SJSA1 (cell line): Measurements from ENCODE around the gene PLCH1. TPM values are rescaled to one million over a fixed set of nuclear protein-coding genes. Genes with fewer than 3 reads are reported as not detected.

Experiments used
- DNase-seq, 2 experiments: peaks; one replicate each; pipeline ENCODE4 v3.0.0-alpha.2; 2015 to 2020; ENCODE audit warnings: low spot score in 2 of 2, low read depth in 1 of 2
- H3K27ac ChIP-seq: fragments of 250-450 bp; sonication (Bioruptor Pico); 2 replicates; pipeline ENCODE4 v1.5.1; 2020; ENCODE audit warnings: mild to moderate bottlenecking, moderate library complexity
- H3K27me3 ChIP-seq: fragments of 250-450 bp; sonication (Bioruptor Pico); replicated peaks from 2 replicates; pipeline ENCODE4 v1.5.1; 2020; ENCODE audit warnings: mild to moderate bottlenecking, moderate library complexity
- H3K36me3 ChIP-seq: fragments of 250-450 bp; sonication (Bioruptor Pico); 2 replicates; pipeline ENCODE4 v1.5.1; 2020; ENCODE audit warnings: mild to moderate bottlenecking
- H3K4me1 ChIP-seq: fragments of 250-450 bp; sonication (Bioruptor Pico); replicated peaks from 2 replicates; pipeline ENCODE4 v1.6.1; 2021; ENCODE audit warnings: mild to moderate bottlenecking
- H3K4me3 ChIP-seq: fragments of 250-450 bp; sonication (Bioruptor Pico); 2 replicates; pipeline ENCODE4 v1.5.1; 2020; ENCODE audit warnings: mild to moderate bottlenecking
- H3K9me3 ChIP-seq: fragments of 250-450 bp; sonication (Bioruptor Pico); replicated peaks from 2 replicates; pipeline ENCODE4 v1.5.1; 2020; ENCODE audit warnings: mild to moderate bottlenecking
- total RNA-seq: library from RNA; depleted of rRNA; stranded (reverse); fragments of >200 nt; shearing (Covaris generic); gene quantifications from 2 replicates; pipeline ENCODE4 v1.2.3, GENCODE V29; 2014; rRNA removed

PLCH1 gene
- total RNA-seq, result 0.13 and 0.28 TPM in 2 replicates

DNA sequence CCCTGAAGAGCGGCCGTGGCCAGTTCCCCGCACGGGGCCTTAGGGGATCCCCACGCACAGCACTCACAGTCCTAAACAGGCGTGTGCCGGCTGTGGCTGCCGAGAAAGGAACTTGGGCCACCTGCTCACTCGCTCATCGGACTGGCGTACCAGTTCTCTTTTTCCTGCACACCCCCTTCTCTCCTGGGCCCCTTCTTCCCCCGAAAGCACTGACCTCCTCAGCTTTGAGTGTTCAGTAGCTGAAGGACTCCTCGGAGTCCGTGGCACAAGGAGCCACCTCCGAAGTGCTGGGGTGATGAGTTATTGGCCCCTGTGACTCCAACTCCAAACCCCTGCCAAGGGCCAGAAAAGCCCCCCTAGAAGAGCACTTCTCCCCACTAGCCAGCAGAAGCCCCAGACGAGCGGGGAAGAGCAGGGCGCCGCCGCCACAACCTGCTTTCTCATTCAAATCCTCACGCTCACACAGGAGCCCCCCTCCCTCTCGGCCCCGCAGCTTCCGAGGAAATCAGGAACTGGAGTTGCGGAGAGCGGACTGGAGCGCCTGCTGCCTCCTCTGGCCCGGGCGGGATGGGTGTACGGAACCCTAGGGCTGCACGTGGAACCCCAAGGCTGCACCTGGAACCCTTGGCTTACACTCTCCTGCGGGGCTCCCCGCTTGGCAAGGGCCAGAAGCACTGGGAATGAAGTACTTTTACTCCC is at the start of gene PLCH1:
Gene PLCH1 (minus strand): TSS at position 446 of the 699 bp plus-strand sequence. CDS start 40,847 bp downstream, outside the sequence.
- Histone ChIP-seq H3K27ac (no peak within 1 kb of the TSS), H3K36me3 (no peaks in the 10 kb centered on the region), H3K27me3 (no peaks in the 10 kb centered on the region; the same call in 1 of the 2 replicates), H3K4me3 (peak within 1 kb of the TSS; percentile 46), H3K4me1 (peaks cover 25% of the 10 kb centered on the region), H3K9me3 (no peaks in the 10 kb centered on the region)
- peak; percentile 24 to 48 for DNase-seq

DNA sequence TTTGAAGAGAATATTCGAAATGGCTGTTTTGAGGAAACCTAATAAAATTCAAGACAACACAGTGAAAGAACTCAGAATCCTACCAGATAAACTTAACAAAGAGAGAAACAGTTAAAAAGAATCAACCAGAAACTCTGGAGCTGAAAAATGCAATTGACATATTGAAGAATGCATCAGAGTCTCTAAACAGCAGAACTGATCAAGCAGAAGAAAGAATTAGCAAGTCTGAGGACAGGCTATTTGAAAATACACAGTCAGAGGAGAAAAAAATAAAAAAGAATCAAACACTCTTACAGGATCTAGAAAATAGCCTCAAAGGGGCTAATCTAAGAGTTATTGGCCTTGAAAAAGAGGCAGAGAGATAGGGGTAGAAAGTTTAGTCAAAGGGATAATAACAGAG is 47.7 kb upstream of the PLCH1 start:
- Histone ChIP-seq H3K36me3 (no peaks in the 10 kb centered on the region), H3K9me3 (no peaks in the 10 kb centered on the region), H3K27me3 (no peaks in the 10 kb centered on the region), H3K4me1 (no peaks in the 10 kb centered on the region), H3K27ac (no peak overlapping the region), H3K4me3 (no peak overlapping the region)
- no peak for DNase-seq

DNA sequence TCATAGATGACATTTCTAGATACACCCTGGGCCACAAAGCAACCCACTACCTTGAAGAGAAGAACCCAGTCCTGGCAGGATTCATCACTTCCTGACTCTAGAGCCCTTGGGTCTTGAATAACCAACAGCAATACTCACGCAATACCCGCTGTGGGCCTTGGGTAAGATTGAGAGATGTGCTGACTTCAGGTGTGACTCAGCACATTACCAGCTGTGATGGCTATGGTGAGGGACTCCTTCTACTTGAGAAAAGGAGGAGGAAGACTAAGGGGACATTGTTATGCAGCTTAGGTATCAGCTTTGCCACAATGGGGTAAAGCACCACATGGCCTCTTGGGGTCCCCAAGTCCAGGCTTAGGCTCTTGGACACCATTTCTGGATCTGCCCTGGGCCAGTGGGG is 46.3 kb upstream of the PLCH1 start:
- Histone ChIP-seq H3K4me3 (no peak overlapping the region), H3K4me1 (no peaks in the 10 kb centered on the region), H3K36me3 (no peaks in the 10 kb centered on the region), H3K27me3 (no peaks in the 10 kb centered on the region), H3K9me3 (no peaks in the 10 kb centered on the region), H3K27ac (no peak overlapping the region)
- no peak for DNase-seq

DNA sequence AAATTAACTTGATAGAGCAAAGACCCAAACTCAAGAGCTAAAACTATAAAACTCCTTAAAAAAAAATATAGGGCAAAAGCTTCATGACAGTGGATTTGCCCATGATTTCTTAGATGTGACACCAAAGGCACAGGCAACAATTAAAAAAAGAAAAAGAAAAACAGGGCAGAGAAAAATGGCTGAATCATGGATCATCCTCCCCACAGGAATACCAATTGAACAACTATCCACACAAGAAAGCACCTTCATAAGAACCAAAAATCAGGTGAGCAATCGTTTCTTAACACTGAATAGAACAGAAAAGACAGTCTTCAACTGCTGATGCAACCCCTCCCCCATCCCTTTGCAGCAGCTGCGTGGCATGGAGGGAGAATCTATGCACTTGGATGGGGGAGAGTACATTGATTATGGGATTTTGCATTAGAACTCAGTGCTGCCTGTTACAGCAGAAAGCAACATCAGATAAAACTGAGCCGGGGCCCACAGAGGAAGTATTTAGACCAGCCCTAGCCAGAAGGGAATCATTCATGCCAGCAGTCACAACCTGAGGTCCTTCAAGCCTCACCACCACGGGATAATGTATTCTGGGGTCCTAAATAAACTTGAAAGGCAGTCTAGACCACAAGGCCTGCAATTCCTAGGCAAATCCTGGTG is 45.5 kb upstream of the PLCH1 start:
- no peaks in the 10 kb centered on the region for H3K36me3 ChIP-seq
- H3K27me3 ChIP-seq, result no peaks in the 10 kb centered on the region
- no peak for DNase-seq
- no peak overlapping the region for H3K4me3 ChIP-seq
- no peaks in the 10 kb centered on the region for H3K9me3 ChIP-seq
- no peaks in the 10 kb centered on the region for H3K4me1 ChIP-seq
- no peak overlapping the region for H3K27ac ChIP-seq

DNA sequence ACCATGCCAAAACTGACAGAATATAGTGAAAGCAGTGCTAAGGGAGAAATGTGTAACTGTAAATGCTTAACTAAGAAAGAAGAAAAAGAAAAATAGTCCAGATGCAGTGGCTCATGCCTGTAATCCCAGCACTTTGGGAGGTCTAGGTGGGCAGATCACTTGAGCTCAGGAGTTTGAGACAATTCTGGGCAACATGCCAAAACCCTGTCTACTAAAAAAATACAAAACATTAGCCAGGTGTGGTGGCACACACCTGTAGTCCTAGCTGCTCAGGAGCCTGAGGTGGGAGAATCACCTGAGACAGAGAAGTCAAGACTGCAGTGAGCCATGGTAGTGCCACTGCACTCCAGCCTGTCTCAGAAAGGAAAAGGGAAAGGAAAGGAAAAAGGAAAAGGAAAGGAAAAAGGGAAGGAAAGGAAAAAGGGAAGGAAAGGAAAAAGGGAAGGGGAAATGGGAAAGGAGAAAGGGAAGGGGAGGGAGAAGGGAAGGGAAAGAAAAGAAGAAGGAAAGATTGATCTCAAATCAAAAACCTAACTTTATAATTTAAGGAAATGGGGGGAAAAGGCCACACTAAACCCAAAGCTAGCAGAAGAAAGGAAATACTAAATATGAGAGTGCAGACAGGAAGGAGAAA is 40.9 kb upstream of the PLCH1 start:
- Histone ChIP-seq H3K4me1 (no peaks in the 10 kb centered on the region), H3K27me3 (no peaks in the 10 kb centered on the region), H3K4me3 (no peak overlapping the region), H3K27ac (no peak overlapping the region), H3K36me3 (no peaks in the 10 kb centered on the region), H3K9me3 (peaks cover 4% of the 10 kb centered on the region; the same call in 1 of the 2 replicates)
- DNase-seq, result no peak

DNA sequence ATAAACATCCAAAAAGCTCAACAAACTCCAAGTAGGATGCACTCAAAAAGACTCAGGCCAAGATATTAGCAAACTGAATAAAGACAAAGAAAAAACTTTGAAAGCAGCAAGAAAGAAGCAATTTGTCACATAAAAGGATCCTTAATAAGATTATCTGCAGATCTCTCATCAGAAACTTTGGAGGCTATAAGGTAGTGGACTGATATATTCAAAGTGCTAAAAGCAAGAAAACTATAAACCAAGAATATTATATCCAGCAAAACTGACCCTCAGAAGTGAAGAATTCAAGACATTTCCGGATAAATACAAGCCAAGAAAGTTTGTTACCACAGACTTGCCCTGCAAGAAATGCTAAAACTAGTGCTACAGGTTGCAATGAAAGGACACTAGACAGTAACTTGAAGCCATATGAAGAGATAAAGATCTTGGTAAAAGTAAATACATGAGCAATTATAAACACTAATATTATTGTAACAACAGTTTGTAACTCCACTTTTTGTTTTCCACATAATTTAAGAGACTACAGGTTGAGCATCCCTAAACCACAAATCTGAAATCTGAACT is 37.6 kb upstream of the PLCH1 start:
- Histone ChIP-seq H3K27me3 (no peaks in the 10 kb centered on the region), H3K4me1 (peaks cover 5% of the 10 kb centered on the region; the same call in 1 of the 2 replicates), H3K27ac (no peak overlapping the region), H3K9me3 (peaks cover 4% of the 10 kb centered on the region; the same call in 1 of the 2 replicates), H3K36me3 (no peaks in the 10 kb centered on the region), H3K4me3 (no peak overlapping the region)
- DNase-seq, result no peak

GRCh38 chr3:155780291-155780690 is 35.4 kb upstream of the PLCH1 start:
- Histone ChIP-seq H3K27ac (no peak overlapping the region), H3K4me3 (no peak overlapping the region), H3K36me3 (no peaks in the 10 kb centered on the region), H3K27me3 (no peaks in the 10 kb centered on the region), H3K9me3 (peaks cover 4% of the 10 kb centered on the region; the same call in 1 of the 2 replicates), H3K4me1 (peaks cover 5% of the 10 kb centered on the region; the same call in 1 of the 2 replicates)
- DNase-seq, result no peak

GRCh38 chr3:155778462-155778861 is 33.6 kb upstream of the PLCH1 start:
- Histone ChIP-seq H3K9me3 (peaks cover 4% of the 10 kb centered on the region; the same call in 1 of the 2 replicates), H3K4me3 (no peak overlapping the region), H3K4me1 (peaks cover 5% of the 10 kb centered on the region; the same call in 1 of the 2 replicates), H3K27me3 (no peaks in the 10 kb centered on the region), H3K27ac (no peak overlapping the region), H3K36me3 (no peaks in the 10 kb centered on the region)
- DNase-seq, result peak in 1 of 2 experiments; percentile 4

- no peak overlapping the region for H3K4me3 ChIP-seq
- no peaks in the 10 kb centered on the region for H3K9me3 ChIP-seq
- DNase-seq, result no peak
These were observed 27.9 kb upstream of the PLCH1 start for GRCh38 chr3:155772801-155773200.

DNA sequence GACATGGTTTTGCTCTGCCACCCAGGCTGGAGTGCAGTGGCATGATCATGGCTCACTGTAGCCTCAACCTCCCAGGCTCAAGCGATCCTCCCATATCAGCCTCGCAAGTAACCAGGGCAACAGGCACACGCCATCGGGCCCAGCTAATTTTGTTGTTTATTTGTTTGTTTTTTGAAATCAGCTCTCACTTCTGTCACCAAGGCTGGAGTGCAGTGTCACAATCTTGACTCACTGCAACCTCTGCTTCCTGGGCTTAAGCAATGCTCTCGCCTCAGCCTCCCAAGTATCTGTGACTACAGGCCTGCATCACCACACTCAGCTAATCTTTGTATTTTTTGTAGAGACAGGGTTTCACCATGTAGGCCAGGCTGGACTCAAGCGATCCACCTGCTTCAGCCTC is 26.3 kb upstream of the PLCH1 start:
- Histone ChIP-seq H3K36me3 (no peaks in the 10 kb centered on the region), H3K27me3 (no peaks in the 10 kb centered on the region)
- DNase-seq, result no peak

More at GRCh38 chr3:155772801-155773200, 27.9 kb upstream of the PLCH1 start:
- Histone ChIP-seq H3K4me1 (no peaks in the 10 kb centered on the region), H3K36me3 (no peaks in the 10 kb centered on the region), H3K27me3 (no peaks in the 10 kb centered on the region), H3K27ac (no peak overlapping the region)

DNA sequence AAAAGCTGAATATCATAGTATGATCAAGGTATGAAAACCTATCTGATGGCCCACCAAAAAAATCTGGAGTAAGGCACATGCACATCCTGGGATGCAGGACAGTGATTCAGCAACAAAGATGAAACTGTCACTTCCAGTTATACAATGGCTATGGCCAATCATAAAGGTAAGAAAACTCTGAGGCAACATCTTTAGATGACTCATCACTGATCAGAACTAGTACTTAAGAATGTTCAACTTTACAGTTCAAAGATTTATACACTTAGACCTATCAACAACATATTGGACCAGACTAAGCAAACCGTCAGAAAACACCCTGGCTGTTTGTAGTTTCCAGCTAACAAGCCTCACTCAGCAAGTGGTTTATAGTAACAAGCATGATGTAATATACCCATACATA is 21.3 kb upstream of the PLCH1 start:
- H3K27me3 ChIP-seq, result no peaks in the 10 kb centered on the region
- DNase-seq, result no peak
- no peaks in the 10 kb centered on the region for H3K4me1 ChIP-seq
- no peaks in the 10 kb centered on the region for H3K9me3 ChIP-seq
- no peaks in the 10 kb centered on the region for H3K36me3 ChIP-seq
- no peak overlapping the region for H3K4me3 ChIP-seq
- no peak overlapping the region for H3K27ac ChIP-seq

More for the DNA sequence above, 26.3 kb upstream of the PLCH1 start:
- Histone ChIP-seq H3K4me1 (no peaks in the 10 kb centered on the region), H3K9me3 (no peaks in the 10 kb centered on the region), H3K4me3 (no peak overlapping the region), H3K27ac (no peak overlapping the region)

DNA sequence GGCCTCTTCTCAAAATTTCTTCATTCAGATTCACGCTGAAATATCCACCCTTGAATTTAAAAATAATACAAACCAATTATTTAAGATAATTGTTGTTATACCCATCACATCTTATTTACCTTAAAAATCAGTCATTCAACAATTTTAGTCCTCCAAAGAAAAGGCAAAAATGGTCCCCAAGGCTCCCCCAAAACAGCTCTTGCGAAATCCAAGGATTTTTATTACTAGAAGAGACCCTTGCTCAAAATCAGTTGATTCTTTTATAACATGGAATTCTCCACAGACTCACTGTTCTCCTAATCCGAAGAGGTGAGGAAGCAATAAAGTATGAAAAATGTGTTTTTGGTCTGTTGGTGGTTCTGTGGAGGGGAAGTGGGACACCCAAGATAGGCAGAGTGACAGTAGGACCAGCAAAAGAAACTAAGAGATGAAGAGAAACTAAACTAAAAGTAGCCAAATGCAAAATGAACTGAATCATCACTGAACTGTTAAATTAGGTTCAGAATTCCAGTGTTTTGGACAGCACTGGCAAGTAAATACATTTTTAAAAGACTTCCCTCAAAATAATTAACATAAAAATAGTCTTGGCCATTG is 19.1 kb upstream of the PLCH1 start:
- Histone ChIP-seq H3K27me3 (no peaks in the 10 kb centered on the region), H3K4me3 (no peak overlapping the region), H3K27ac (no peak overlapping the region), H3K4me1 (no peaks in the 10 kb centered on the region), H3K9me3 (no peaks in the 10 kb centered on the region), H3K36me3 (no peaks in the 10 kb centered on the region)
- DNase-seq, result no peak

GRCh38 chr3:155760653-155761052 is 15.8 kb upstream of the PLCH1 start:
- no peak for DNase-seq
- H3K4me1 ChIP-seq, result no peaks in the 10 kb centered on the region
- H3K4me3 ChIP-seq, result no peak overlapping the region
- H3K27ac ChIP-seq, result no peak overlapping the region
- H3K9me3 ChIP-seq, result no peaks in the 10 kb centered on the region
- no peaks in the 10 kb centered on the region for H3K27me3 ChIP-seq
- H3K36me3 ChIP-seq, result no peaks in the 10 kb centered on the region
